GM21576 (cell line): Measurements from ENCODE around the gene PLPP6.
"Not testable (repeated sequence)": the region's sequence is repeated elsewhere in the genome, so short reads cannot be mapped to it uniquely, and the experiment has no call there.

ENCODE experiments used
- ATAC-seq: cut with Tn5 transposase; IDR thresholded peaks from one replicate; pipeline ENCODE4 v1.9.1; 2021; ENCODE audit warnings: mild to moderate bottlenecking, moderate library complexity; ENCODE audit not compliant: unreplicated experiment

PLPP6 gene

DNA sequence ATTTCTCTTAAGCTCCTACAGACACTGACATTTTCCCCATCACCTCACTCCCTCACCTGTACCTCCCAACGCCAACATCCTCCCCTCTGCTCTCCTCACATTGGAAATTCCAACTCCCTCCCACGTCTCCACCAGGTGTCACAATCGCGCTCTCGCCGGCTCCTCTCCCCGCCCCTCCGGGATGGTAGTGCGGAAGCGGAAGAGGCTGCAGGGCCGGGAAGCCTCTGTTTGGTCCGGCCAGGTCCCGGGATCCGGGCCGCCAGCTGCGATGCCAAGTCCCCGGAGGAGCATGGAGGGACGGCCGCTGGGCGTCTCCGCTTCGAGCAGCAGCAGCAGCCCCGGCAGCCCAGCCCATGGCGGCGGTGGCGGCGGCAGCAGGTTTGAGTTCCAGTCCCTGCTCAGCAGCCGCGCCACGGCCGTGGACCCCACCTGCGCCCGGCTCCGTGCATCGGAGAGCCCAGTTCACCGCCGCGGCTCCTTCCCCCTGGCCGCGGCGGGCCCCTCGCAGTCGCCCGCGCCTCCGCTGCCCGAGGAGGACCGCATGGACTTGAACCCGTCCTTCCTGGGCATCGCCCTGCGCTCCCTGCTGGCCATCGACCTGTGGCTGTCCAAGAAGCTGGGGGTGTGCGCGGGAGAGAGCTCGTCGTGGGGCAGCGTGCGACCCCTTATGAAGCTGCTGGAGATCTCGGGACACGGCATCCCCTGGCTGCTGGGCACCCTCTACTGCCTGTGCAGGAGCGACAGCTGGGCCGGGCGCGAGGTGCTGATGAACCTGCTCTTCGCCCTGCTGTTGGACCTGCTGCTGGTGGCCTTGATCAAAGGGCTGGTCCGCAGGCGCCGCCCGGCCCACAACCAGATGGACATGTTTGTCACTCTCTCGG lies at the start of gene PLPP6:
PLPP6 (plus strand) TSS at position 187 of the 881 bp plus-strand sequence; CDS start at position 269, 82 bp downstream.
- ATAC-seq = peak; percentile 85

DNA sequence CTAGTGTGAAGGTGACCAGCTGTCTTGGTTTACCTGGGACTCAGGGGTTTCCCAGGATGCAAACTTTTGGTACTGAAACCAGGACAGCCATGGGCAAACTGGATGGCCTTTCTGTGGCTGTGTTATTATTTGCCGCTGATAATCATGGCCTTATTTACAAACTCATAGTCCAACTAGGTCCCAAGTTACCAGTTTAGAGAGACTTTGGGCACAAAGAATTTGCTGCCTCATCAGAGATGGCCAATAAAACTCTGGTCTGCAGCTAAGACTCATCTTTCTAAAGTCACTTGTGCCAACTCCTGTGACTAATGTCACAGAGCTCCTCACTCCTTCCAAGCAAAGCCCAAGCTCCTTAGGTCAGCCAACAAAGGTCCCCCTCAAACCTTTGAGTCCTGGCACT lies 47.5 kb upstream of the PLPP6 start:
- ATAC-seq = no peak

DNA sequence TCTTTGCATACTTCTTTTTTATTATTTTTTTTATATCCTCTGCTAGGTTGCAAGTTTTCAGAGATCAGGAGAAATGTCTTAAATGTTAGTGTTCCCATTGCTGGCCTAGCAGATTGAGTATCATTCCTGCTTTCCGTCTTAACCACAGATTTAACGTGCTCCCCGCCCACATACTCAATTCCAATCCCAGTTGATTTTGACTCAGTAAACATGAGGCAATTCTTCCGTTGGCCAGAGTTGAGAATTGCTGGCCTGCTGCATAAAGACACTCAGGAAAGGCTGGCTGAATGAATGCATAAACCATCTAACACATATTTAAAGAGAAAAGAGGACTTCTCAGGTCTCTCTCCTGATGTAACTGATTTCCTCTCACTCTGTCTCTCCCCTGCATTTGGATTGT lies 46.8 kb upstream of the PLPP6 start:
- no peak for ATAC-seq

DNA sequence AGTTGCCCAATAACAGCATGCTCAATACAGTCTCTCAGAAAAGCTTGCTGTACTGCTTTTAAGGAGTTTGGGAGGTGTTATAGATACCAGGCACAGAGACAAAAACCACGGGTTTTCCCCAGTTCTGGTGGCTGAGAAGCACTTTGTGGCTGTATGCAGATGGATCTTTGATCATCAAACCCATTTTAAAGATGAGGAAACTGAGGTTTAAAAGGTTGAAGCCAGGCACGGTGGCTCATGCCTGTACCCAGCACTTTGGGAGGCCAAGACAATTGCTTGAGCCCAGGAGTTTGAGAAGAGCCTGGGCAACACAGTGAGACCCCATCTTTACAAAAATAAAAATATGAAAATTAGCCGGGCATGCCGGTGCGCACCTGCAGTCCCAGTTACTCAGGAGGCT lies 46.3 kb upstream of the PLPP6 start:
- no peak for ATAC-seq

DNA sequence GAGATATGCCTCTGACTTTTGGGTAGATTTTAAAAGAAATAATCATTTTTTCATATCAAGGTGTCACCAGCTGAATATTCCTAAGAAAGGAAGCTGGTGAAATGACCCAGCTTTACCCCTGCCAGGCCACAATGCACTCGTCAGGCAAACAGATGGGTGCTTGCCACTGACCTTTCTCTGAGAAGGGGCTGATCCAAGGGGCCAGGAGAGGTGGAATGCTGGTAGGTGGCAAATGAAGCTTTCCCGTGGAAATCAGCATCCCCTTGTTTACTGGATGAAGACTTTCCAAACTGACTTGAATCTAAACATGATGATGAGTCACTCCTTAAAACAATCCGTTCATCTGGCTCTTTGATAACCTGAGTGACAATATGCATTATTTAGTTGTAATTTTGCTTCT lies 44.3 kb upstream of the PLPP6 start:
- ATAC-seq = no peak

DNA sequence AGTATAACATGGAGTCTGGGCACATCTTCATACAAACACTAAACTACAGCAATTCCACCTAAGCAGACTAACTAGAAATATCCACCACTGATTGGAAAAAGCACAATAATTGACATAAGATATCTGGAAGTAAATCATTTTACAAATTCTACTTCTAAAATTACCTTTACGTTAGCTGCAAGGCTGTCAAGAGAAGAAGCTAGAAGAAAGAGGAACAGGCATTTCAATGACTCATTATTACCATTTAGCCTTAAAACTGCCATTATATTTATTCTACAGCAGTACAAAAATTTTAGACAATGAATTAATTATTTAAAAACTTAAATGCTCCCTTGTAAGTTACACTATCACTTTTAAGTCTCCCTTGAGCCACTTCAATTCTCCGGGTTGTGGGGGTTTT lies 43.4 kb upstream of the PLPP6 start:
- ATAC-seq = no peak

DNA sequence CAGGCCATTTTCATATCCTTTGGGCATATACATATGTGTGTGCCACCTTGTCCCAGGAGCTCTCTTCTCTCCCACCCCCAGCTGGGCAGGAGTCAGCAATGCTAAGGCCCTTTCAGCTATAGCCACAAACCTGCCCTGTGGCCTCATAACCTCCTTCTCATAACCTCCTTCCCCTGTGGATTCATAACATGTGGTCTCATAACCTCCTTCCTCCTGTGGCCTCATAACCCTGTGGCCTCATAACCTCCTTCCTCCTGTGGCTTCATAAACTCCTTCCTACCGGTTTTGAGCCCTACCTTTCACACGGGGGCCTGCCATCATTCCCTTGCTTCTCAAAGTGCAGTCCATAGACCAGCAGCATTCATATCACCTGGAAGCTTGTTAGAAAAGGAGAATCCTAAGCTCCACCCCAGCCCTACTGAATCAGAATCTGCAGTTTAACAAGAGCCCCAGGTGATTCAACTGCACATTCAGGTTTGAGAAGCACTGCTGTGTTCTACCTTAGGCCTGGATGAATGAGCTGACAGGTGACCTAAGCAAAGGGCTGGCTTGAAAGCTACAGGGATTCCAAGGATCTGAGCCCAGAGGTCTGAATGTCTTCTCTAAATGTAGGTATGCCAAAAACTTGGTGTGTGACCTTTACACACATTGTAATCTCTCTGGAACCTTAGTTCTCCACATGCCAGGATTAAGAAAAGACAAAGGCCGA lies 41.9 kb upstream of the PLPP6 start:
- no peak for ATAC-seq

DNA sequence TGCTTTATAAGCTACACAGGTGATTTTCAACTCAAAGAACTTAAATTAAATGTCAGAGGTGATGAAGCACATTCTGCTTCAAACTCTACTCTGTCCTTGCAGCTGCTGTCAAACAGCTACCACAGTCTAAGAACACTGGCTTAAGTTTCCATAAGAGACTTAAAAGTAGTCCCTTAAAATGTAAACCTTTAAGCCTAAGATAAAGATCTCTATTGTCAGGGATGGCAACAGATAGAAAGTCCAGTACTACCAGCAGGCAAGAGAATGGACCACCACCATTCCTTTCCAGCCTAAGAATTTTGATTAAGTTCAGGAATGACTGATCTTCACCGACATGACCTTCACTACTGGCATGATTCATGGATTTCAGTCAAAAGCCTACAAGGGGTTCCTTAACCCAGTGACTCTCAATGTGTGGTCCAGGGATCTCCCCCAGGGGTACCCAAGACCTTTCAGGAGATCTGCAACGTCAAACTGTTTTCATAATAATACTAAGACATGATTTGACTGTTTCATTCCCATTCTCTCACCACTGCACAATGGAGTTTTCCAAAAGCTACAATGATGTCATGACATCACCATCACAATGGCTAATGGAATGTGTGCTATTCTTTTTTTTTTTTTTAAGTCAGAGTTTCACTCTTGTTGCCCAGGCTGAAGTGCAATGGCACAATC lies 41.1 kb upstream of the PLPP6 start:
- no peak for ATAC-seq

DNA sequence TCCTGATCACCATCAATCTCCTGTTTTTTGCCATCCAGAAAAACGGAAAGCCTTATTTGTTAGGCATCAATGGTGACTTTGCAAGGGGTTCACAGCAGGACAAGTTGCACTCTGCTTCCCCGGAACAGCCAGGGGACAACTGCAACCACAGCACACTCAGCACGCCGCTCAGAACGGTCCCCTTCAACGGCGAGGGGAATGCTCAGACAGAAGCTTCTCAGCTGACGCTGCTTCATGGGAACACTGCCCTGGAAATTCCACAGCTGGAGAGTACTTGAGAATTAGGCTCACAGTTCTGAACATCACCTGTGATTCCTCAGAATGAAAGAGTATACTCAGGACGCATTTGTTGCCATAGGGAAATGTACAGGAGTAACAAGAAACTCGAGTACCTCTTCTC lies 40.1 kb upstream of the PLPP6 start:
- ATAC-seq = no peak

DNA sequence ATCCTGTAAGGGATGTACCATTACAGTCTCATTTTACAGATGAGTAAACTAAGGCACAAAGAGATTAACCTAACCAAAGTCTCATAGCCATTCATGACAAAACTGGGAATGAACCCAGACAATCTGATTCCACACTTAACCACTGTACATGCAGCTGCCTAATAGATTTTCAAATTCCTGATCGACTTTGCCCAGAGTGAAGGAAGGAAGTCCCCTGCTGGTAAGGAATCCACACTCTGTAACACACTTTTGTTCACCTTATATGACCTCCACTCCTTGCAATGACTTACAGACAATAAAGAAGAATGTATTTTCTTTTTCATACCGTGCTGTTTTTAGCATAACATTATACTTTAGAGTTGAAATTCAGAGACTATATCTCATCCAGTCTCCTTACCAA lies 31.3 kb upstream of the PLPP6 start:
- no peak for ATAC-seq

DNA sequence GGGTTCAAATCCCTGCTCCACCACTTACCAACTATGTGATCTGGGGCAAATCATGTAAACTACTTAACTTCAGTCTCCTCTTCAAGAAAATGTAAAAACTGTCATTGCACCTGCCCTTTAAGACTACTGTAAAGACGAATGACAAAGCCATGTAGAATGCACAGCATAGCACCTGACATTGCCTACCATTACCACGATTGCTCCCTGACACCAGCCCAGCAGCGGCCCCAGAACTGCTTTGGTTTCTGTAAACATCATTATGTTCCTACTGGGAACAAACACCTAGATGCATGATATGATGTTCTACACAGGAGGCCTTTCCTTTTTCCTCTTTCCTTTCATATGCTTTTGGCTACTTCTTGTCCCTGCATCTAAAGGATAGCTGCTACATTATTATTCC lies 23.1 kb upstream of the PLPP6 start:
- no peak for ATAC-seq

DNA sequence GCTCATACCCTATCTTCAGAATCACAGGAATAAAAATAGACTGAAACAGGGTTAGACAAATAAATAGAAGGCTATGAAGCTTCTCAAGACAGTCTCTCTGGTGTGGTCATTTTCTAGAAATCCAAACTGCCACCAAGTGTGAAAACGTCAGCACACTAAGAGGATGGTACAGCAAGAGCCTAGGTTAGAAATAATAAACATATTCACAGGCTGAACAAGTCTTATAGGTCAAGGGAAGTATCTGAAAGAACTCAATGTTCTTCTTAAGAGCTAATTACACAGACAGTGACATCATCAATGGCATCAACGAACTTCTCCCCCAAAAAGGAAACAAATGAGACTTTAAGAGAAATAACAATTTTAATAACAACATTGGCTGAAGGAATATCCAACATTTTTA lies 22.7 kb upstream of the PLPP6 start:
- ATAC-seq = no peak

DNA sequence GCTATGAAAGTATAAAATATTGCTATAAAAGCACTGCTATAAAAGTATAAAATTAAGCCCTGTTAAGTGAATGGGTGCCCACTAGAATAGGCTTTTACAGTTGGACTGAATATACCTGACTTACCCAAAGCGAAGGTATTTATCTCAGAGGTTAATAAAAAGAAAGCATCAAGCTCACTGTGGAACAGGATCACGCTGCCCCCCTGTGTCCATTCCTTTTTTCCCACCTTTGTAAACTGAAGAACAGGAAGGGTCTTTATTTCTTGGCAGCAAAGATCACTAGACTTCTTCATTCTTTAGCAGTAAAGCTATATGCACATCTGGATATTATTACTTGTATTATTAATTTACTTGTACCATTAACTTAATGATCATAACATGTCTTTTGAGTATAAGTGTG lies 22.1 kb upstream of the PLPP6 start:
- no peak for ATAC-seq

DNA sequence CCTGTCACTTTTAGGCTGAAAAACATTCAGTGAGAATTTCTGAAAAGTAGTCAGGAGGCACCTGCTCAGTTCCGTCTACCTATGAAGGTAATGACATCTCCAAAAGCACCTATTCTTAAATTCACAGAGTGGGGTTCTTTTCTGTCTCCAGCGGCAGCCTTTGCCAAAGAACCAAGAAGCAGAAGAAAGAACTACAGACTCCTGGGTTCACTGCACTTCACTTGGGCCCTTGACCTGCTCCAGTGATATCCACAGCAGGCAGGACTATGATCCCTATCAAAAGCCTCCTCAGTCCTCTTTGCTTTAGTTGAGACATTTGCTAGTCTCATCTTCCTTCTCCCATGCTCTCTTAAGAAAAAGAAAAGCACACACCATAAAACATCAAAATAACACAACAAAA lies 19.7 kb upstream of the PLPP6 start:
- ATAC-seq = no peak

DNA sequence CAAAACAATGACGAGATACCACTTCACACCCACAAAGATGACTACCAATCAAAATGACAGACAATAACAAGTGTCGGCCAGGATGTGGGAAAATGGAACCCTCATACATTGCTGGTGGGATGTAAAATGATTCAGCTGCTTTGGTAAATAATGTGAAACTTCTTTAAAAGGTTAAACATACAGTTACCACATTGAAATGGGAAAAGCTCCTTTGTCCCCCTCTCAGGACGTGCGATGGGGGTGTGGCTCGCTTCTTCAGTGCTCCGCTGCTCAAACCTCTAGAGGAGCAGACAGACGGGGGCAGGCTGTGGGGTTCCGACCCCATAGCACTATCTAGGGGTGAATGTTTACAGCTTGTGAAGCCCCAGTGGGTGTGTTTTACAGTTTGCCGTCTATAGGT lies 8.0 kb upstream of the PLPP6 start:
- no peak for ATAC-seq

DNA sequence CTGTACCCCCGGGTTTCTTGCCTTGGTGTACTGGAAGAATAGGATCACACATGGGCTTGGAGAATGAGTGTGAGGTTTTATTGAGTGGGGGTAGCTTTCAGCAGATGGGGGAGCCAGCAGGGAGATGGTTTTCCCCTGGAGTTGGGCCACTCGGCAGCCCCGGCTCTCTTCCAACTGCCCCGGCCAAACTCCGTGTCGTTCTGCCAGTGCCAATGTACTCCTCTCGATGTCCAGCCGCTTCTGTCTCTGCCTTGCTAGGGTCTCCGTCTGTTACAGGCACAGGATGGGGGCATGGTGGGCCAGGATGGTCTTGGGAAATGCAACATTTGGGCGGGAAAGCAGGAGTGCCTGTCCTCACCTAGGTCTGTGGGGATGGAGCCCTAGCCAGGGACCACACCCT lies 7.6 kb upstream of the PLPP6 start:
- ATAC-seq = no peak

DNA sequence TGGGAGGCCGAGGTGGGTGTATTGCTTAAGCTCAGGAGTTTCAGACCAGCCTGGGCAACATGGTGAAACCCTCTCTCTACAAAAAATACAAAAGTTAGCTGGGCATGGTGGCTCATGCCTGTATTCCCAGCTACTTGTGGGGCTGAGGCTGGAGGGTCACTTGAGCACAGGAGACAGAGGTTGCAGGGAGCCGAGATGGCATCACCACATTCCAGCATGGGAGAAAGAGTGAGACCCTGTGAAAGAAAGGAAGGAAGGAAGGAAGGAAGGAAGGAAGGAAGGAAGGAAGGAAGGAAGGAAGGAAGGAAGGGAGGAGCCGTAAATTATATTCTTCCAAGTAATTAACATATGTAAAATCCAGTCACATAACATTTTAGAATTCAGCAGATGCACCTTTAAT lies 5.9 kb upstream of the PLPP6 start:
- not testable (repeated sequence) for ATAC-seq

DNA sequence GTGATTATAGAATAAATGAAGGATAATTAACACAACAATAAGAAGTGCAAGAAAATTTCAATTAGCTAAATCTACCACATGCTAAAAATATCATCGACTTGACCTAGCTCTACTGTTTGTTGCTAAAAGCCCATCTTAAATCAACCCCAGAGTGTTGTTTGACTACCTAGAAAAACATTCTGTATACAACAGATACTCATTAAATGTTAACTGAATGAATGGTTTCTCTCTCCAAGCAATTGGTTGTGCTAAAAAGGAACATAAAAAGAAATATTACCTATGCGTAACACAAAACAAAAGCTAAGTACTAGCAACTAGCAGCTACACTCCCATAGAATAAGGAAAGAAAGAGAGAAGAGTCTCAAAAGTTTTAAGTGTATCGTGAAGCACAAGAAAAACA lies 5.5 kb upstream of the PLPP6 start:
- no peak for ATAC-seq

DNA sequence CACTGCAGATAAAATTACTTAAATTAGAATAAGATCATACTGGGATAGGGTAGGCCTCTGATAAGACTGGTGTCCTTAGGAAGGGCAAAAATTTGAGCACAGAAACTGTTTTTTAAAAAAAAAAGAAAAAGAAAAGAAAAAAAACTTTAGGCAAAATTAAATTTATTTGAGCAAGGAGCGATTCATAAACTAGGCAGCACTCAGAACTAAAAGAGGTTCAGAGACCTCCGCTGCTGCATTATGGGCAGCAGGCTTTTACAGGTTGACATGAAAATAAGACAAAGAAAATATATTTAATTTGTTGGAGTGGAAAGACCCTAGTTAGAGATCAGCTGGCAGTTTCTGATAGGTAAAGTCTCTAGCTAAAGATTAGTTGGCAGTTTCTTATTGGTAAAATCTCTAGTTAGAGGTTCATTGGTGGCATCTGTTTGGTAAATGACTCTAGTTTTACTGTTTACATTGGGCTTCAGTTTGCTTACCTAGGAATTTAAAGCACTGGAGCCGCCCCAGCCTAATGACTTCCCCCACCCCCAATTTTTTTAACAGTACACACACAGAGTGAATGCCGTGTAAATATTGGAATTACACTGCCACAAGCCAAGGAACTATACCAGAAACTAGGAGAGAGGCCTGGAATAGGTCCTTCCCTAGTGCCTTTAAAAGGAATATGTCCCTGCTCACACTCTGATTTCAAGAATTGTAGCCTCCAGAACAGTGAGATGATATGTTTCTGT lies 4.5 kb upstream of the PLPP6 start:
- no peak for ATAC-seq

DNA sequence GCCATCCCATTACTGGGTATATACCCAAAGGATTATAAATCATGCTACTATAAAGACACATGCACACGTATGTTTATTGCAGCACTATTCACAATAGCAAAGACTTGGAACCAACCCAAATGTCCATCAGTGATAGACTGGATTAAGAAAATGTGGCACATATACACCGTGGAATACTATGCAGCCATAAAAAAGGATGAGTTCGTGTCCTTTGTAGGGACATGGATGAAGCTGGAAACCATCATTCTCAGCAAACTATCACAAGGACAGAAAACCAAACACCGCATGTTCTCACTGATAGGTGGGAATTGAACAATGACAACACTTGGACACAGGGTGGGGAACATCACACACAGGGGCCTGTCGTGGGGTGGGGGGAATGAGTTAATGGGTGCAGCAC lies 1.4 kb upstream of the PLPP6 start:
- not testable (repeated sequence) for ATAC-seq

DNA sequence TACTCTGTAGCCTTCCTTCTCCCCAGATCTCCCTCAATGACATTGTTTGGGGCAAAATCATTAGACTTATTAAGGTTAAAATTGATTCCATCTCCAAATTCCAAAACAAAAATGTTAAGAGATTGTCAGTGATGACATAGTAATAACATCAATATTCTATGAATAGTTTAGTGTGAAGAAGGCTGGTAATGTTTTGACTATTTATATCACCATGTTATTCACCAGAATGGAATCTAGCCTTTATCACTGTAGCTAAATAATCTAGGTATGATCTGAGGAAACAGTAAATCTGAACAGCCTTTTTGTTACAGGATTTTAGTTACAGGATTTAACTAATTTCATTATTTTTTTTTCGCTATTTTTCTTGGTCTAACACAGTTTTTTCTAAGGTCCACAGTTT lies 929 bp upstream of the PLPP6 start:
- no peak for ATAC-seq
